HG03378 (cell line): ENCODE data around the gene TCEA2.

Source experiments
- ATAC-seq: cut with Tn5 transposase; IDR thresholded peaks from one replicate; pipeline ENCODE4 v1.9.1; 2021; ENCODE audit warnings: mild to moderate bottlenecking, moderate library complexity; ENCODE audit not compliant: unreplicated experiment

TCEA2 gene

DNA sequence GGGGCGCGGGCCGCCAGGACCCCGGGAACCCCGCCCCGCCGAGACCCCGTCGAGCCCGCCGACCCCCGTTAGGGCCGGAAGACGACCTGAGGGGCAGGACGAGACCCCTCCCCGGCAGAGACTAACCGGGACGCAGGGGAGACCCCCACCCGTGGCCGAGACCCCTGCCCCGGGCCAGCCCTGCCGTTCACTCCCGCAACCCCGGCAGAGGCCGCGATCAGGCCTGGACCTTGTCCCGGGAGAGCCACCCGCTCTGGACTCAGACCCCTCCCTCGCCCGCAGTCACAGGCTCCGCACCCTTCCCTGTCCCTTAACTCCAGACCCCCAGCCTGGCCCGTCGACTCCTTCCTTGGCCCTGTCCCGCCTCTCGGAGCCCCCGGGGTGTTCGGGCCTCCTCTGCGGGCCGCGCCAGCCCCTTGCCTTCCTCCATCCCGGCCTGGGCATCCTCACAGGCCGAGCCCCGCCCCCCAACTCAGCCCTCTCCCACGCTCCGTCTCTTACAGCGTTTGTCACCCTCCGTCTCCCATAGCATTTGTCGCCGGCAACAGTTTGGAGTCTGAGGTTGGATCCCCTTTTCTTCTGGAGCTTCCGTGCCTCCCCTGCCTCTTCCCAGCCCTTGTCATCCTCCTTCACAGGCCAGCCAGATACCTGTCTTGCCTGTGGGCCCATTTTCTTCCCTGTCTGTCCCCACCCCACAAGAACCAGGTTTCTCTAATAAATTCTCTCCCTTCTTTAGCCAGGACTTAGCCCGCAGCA lies 569 bp downstream of the TCEA2 start:
- no peak for ATAC-seq

DNA sequence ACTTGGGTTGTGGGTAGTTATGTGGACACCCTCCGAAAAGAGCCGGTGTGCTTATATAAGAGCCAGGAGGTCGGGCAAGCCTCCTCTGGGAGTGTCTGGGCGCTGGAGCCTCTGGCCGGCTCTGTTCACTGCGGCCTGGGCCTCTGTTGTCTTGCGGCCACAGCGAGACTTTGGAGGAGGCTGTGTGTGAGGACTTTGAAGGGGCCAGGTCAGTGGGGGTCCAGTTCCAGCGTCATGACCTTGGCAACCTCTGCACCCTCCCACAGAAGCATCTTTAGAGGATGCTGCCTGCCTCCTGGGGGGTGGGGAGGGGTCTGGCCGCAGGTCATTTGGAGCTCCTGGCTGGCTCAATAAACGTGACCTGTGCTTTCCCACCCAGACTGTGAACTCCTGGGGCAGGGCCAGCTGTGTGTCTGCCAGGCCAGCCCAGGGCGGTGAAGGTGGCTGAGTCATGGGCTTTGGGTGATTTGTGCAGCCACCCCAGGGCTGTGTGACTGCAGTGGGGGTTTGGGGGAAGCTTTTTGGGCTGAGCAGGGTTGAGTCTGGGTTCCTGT lies 1.2 kb downstream of the TCEA2 start:
- ATAC-seq: no peak

DNA sequence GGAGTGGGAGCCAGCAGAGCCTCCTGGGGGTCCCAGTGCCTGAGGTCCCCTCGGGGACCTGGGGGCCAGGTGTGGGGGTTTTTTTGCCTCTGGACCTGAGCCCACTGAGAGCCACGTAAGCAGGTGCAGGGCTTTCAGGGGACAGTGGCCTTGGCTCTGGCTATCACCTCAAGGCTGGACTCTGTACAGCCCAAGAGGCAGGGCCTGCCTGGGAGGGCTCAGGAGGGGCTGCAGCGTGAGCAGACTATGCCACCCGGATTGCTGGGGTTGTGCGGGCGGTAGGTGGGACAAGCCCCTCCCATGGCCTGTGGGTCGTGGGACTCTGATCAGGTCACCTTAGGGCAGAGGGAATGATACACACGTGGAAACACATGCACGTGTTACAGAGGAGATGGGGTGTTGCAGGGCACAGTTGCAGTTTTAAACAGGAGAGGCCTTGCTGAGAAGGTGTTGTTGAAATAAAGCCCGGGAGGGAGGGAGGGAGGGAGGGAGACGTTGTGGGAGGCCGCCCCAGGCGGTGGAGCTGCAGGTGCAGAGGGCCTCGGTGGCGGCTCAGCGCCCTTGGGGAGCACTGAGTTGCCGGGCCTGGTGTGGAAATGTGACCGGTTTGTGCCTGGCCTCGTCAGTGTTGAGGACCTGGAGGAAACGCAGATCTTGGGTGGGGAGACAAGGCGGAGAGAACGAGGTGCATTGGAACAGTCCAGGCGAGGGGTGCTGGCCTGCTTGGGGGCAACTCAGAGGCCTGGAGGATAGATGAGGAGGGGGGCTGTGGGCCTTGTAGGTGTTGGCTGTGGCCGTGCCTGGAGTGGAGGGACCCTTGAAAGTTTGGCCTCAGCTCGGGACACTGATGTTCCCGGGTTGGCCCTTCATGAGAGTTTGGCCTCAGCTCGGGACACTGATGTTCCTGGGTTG lies 2.3 kb downstream of the TCEA2 start:
- ATAC-seq: no peak

DNA sequence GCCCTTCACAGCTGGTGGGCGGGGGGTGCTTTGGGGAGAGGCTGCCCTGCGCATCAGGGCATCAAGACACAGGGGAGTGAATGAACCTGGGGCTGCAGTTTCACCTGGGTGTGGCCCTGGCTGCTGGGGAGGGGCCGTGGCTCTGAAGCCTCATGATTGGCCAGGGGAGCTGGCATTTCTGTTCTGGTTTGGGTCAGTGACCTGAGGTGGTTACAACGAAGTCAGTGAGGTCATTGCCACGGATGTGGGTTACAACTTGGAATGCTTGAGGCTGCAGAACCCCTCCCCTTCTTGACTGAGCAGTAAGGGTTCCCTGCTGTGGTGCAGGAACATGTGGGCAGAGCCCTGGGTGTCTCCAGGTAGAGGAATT lies 3.0 kb downstream of the TCEA2 start:
- ATAC-seq: no peak

DNA sequence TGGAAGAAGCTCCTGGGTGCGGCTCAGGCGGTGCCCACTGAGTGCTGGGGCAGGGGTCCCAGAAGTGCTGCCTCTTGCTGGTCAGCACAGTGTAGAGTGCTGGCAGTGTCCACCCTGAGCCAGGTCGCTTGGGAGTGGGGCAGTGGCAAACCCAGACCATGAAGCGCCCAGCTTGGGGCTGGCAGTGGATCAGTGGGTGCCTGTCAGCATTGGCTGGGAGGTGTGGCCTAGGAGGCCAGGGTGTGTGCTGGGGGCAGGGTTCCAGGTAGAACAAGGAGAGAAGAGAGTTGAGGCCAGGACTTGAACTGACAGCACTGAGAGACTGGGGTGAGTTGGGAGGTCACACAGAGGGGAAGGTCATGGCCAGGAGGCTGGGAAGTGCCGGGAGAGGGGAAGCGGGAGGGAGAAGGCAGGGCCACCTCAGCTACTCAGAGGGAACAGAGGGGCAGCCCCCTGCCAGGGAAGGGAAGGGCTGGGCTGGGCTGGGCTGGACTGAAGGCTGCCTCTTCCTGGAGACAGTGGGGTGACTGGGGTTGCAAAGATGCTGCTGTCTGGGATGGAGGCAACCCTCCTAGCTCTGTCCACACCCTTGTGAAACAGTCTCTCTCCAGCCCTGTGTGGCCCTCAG lies 4.1 kb downstream of the TCEA2 start:
- ATAC-seq: no peak

DNA sequence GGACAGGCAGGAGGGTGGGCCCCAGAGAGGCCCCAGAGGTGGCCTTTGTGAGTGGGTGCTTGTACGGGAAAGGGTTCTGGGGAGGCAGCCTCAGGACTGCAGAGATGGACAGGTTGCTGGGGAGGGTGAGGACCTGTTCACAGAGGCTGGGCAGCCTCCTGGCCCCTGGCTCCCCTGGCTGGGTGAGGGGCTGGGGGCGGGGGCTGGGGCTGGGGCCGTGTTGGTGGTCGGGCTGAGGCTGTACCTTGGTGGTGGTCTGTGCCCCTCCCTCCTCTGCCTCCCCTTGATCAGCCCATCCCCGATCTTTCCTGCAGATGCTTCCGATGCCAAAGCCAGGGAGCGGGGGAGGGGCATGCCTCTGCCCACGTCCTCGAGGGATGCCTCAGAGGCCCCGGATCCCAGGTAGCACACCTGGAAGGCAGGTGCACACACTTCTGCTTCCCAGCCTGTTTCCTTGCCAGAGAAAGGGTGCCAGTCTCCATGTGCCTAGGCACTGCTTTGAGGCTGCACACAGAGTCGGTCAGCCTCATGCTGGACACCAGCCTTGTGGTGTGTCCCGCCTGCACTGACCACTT lies 4.8 kb downstream of the TCEA2 start:
- no peak for ATAC-seq

DNA sequence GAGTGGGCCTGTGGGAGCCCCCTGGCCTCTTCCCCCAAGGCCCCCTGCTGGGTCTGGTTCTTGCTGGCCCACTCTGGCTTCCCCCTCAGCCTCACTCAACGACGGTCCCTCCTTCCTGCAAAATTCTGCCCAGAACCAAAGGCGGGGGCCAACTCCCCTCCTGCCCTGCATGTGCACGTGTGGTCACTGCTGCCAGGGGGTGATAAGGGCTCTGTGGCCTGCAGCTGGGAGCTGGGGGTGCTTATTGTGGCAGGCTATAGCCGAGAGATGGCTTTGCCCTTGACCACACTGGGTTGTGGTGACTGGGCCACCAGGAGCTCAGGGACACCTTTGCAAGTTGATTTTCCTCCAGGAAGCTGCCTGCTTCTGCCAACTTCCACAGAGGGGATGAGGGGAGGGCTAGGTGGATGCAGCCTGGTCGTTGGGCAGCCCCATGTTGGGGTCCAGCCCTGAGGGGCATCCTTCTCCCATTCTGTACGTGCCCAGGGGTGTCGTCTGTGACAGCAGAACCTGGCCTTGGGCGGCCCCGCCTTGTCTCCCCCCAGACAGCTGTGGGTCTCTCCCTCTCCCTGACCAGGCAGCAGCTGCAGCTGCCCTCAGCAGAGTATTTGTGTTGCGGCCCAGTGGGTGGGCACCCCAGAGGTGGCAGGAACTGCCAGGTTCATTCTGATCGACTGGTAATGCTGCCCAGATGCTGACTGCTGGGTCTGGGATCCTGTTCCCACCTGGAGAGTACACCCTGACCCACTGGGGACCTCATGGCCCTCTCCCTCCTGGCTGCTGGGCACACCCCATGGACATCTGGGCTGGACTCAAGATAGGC lies 5.6 kb downstream of the TCEA2 start:
- ATAC-seq: no peak

DNA sequence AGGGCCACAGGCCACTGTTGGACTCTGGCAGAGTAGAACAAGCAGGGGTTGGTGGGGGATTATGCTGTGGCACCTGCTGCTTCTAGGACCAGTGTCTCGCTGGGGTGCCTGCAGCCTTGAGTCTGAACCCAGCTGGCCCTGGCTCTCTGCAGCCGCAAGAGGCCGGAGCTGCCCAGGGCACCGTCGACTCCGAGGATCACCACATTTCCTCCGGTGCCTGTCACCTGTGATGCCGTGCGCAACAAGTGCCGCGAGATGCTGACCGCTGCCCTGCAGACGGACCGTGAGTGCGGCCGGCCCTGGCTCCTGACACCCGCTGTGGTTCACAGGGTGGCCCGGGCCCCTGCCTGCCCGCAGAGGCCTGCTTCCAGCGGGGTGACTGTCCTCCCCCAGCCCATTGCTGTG lies 6.2 kb downstream of the TCEA2 start:
- no peak for ATAC-seq

DNA sequence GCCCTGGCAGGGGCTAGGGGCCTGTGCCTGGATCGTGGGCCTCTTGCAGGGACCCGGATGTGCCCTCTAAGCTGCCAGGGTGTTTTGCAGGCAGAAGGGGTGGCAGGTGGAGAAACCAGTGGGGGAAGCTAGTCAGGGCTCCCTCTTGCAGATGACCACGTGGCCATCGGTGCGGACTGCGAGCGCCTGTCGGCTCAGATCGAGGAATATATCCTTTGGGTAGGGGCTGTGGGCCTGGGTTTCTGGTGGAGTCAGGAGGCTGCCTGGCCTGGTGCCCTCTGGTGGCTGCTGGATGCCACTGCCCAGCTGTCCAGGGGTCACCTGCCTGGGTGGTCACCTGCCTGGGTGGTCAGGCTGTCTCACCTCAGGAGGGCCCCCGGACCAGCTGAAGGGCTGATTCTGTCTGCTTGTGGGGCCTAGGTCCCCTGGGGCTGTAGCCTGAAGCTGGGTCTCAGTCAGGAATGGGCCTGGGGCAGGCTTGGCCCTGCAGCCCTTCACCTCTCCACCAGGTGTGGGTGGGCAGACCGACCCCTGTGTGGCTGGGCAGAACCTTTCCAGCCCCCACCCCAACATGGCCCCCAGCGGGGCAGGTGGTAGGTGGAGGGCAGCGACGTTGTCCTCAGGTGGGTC lies 6.7 kb downstream of the TCEA2 start:
- ATAC-seq: no peak

DNA sequence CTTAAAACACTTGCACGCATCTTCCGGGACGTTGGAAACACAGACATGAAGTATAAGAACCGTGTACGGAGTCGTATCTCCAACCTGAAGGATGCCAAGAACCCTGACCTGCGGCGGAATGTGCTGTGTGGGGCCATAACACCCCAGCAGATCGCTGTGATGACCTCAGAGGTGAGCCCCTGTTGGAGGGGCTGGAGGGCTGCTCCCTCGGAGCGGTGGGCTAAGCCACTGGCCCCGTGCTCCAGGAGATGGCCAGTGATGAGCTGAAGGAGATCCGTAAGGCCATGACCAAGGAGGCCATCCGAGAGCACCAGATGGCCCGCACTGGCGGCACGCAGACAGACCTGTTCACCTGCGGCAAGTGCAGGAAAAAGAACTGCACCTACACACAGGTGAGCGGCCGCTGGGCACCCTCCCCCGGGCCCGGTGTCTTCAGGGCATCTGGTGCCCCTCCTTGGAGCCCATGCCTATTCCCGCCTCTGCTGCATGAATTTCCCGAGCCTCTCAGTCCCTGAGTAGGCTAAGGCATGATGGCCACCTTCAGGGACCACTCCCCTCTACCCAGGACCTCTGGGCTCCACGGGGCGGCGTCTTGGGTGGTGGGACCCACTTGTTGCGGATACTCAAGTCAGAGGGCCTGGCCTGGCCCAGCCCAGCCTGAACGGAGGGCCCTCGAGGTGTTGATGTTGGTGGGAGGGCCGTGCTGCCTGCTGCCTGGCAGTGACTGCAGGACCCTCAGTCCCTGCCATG lies 7.4 kb downstream of the TCEA2 start:
- ATAC-seq: no peak

DNA sequence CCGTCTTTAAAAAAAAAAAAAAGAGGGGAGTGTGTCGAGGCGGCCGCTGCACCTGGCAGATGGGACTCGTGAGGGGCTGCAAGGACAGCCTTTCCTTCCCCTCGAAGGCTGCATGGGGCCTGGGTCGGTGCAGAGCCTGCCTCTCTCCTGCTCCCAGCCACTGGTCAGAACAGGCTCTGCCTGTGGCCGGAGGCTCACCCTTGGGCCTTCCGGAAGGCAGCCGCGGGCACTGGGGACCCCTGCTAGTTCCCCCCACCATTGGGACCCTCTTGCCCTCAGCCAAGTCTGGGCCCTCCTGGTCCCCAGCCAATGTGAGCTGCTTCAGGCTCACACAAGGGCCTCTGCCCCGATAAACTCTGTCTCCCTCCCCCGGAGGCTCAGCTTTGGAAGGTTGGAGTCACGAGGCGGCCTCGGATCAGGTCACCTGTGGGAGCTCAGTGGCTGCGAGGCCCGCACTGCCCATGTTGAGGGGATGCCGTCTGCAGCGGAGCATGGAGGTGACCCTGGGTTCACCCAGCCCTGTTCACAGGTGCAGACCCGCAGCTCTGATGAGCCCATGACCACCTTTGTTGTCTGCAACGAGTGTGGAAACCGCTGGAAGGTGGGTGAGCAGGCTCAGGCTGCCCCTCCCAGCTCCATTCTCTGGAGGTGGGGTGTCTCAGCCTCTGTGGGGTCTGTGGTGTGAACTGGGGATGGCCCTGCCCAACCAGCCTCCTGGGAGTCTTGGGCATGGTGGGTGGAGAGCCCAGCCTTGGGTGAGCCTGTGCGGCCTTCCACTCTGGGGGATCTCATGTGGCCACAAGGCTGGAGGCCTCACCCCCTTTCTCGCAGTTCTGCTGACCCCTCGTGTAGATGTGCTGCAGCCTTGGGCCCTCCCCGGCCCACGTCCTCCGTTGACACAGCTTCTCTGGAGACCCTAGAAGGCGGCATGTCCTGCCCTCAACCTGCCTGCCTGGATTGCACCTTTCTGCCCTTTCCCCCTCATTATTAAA lies 8.6 kb downstream of the TCEA2 start:
- no peak for ATAC-seq

DNA sequence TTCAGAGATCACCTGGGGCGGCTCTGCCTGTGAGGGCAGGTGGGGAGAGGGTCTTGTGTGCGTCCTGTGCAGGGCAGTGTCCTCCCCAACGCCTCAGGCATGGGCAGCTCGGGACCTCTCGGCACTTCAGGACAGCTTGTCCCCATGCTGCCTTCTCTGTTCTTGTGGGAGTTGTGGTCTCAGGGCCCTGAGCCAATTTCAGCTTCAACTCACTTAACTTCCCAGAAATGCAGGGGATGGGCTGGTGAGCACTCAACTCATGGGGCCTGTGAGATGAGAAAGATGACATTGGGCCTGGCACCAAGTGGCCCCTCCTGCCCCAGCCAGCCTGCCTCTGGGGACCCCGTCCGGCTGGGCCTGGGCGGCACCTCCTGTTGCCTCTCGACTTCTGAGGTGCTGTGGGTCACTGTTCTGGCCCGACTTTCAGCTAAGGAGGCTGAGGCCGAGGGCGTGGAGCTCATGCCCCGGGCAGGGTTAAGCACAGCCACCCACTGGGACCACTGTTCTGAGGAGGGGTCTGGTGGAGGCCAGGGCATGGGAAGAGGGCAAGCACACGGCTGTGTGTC lies 9.6 kb downstream of the TCEA2 start:
- ATAC-seq: no peak

DNA sequence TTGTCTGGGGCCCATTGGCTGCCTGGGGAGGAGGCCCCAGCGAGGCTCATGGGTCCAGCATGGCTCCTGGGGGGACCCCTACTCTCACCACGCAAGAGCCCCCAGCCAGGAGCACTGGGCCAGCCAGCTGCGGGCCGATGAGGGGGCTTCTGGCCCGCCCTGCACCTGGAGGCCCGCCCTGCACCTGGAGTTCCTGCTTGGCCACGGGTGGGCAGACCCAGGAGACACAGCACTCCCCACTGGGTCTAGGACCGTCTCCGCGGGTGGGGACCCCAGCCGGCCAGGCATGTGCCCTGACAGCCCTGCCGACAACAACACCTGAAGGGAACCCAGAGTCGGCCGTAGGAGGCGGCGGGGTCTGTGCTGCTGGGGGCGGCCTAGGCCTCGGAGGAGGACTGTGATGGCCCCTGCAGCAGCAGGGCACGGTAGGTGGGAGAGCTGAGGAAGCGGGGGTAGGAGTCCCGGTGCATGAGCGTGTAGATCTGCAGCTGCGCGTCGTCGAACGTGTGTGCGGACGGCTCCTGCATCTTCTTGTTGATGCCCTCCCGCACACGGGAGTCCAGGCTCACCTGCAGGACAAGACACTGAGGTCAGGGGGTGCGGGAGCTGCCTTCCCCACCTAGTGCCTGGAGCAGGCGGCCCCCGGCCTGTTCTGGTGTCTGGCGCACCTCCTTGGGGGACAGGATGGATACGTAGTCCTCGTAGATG lies 10.6 kb downstream of the TCEA2 start:
- no peak for ATAC-seq

DNA sequence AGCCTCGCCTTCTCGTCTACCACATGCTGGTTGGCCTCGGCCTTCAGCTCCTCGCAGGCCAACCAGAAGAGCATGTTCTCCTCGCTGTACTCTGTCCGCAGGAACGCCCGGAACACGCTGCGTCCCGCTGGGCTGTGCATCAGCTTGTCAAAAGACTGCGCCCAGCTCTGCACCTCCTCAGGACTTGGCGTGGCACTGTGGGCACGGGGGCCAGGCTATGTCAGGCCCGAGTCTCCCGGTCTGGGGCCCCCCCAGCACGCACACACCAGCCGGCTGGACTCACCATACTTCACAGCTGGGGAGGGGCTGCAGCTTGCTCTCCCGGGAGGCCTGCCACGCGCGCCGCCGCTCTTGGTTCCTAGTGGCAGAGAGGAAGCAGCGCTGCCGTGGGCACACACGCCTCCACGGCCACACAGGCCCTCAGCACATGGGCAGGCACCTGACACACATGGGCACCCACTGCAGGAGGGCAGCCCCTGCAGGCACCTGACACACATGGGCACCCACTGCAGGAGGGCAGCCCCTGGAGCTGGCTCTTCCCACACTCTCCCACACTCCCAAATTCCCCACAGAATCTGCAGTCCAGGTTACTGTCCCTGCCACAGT lies 11.3 kb downstream of the TCEA2 start:
- no peak for ATAC-seq

DNA sequence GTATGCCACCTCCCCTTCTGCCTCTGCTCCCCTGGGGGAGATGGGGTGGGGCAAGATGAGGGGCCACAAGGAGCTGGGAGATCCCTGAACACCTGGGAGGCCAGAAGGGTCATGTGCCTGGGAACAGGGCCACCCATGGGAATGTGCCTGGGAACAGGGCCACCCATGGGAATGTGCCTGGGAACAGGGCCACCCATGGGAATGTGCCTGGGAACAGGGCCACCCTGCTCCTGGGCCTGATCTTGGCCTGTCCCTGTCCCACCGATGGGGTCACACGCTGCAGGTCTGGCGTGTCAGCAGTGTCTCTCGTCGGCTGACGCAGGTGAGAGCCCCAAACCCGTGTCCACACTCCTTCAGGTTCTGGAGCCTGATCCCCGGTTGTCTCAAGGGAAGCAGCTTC lies 12.0 kb downstream of the TCEA2 start:
- ATAC-seq: no peak

DNA sequence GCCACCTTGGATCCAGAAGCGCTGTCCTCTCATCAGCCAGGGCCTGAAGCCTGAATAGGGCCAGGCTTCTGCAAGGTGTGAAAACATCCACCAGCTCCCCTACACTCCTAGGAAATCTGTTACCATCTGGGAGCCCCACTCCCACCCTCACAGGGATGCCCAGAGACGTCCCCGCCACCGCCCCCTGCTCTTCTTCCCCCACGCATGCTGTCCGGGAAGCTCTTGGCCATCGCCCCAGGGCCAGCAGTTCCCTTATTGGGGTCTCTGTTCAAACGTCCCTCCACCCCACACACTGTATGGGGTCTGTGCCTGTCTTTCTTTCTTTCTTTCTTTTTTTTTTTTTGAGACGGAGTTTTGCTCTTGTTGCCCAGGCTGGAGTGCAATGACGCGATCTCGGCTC lies 12.6 kb downstream of the TCEA2 start:
- ATAC-seq: no peak
